K562 (cell line): ENCODE data around the gene SAMD4A. TPM values are rescaled to one million over a fixed set of nuclear protein-coding genes. Genes with fewer than 3 reads are reported as not detected.

Experiments used
- ATAC-seq: fragments of 200-7000 bp; cut with Tn5 transposase; 3 replicates; pipeline ENCODE4 v1.9.1; 2020; ENCODE audit warnings: moderate library complexity
- BruUV-seq: library from RNA; stranded (reverse); fragments of 400-500 nt; replicated peaks from 2 replicates; lab custom pipeline; 2021; lab: Mats Ljungman, UMichigan
- CTCF ChIA-PET: fragments of 300-600 bp; formaldehyde crosslinking; extraction: SDS; loops from one replicate; lab custom pipeline; 2021; ENCODE audit warnings: low intra/inter-chr PET ratio; lab: Yijun Ruan, JAX
- POLR2A ChIA-PET: fragments of 300-600, 350-650 bp; sonication (Branson Sonifier 250); formaldehyde crosslinking; extraction: SDS; loops from one replicate; lab custom pipeline; 2021; ENCODE audit warnings: antibody characterized with exemption, inconsistent platforms; lab: Yijun Ruan, JAX
- DNase-seq, 4 experiments: peaks; one replicate each; pipeline versions ENCODE4 v3.0.0 to v3.0.0-alpha.2; 2011 to 2018; ENCODE audit warnings: low spot score in 3 of 4, mixed read lengths in 3 of 4; ENCODE audit errors: extremely low read depth in 1 of 4
- FAIRE-seq: peaks from 2 replicates; lab custom pipeline; 2011; peaks lifted over from hg19 to GRCh38; lab: Jason Lieb, UNC
- H2AFZ ChIP-seq: 2 replicates; pipeline ENCODE4 v1.6.0; 2011; ENCODE audit warnings: low read depth, low read length, control low read depth, inconsistent platforms
- H3K27ac ChIP-seq: fragments of 200-600 bp; 3 replicates; pipeline ENCODE4 v1.8.0; 2011; ENCODE audit warnings: low read depth, mild to moderate bottlenecking, control low read depth, inconsistent platforms, low read length, moderate library complexity, mixed read lengths; ENCODE audit errors: extremely low read depth
- H3K27me3 ChIP-seq, 2 experiments: fragments of 300-600 bp in 1 of 2; 2 replicates in 1 of 2; 3 replicates in 1 of 2; pipeline versions ENCODE4 v1.6.0 to v1.8.0; 2011; ENCODE audit warnings: inconsistent platforms in 2 of 2, low read length in 2 of 2, mild to moderate bottlenecking in 1 of 2, mixed read lengths in 1 of 2, moderate library complexity in 1 of 2; ENCODE audit not compliant: control insufficient read depth in 2 of 2, insufficient read depth in 2 of 2
- H3K36me3 ChIP-seq: fragments of 300-600 bp; 3 replicates; pipeline ENCODE4 v1.8.0; 2011; ENCODE audit warnings: mild to moderate bottlenecking, low read length, inconsistent platforms; ENCODE audit not compliant: control insufficient read depth, insufficient read depth
- H3K4me1 ChIP-seq, 2 experiments: fragments of 200-600 bp in 1 of 2; replicated peaks in 1 of 2; 2 replicates in 1 of 2; 3 replicates in 1 of 2; pipeline versions ENCODE4 v1.5.1 to v1.8.0; 2011; ENCODE audit warnings: inconsistent platforms in 2 of 2, low read length in 2 of 2, mild to moderate bottlenecking in 1 of 2, mixed read lengths in 1 of 2, moderate library complexity in 1 of 2; ENCODE audit not compliant: control insufficient read depth in 2 of 2, insufficient read depth in 2 of 2
- H3K4me2 ChIP-seq: 2 replicates; pipeline ENCODE4 v1.6.1; 2011; ENCODE audit warnings: low read length, control low read depth, inconsistent platforms, mixed read lengths; ENCODE audit not compliant: insufficient read depth
- H3K4me3 ChIP-seq: fragments of 200-600 bp; sonication (generic), shearing (Covaris generic); 2 replicates; pipeline ENCODE4 v1.5.1; 2016; ENCODE audit warnings: control low read depth, inconsistent platforms
- H3K79me2 ChIP-seq: fragments of 200-600 bp; 3 replicates; pipeline ENCODE4 v1.8.0; 2011; ENCODE audit warnings: low read length, inconsistent platforms; ENCODE audit not compliant: control insufficient read depth, insufficient read depth
- H3K9ac ChIP-seq, 2 experiments: 2 replicates each; pipeline versions ENCODE4 v1.6.0 to v1.6.1; 2011; ENCODE audit warnings: low read depth in 2 of 2, low read length in 2 of 2, control low read depth in 1 of 2, inconsistent platforms in 1 of 2, mild to moderate bottlenecking in 1 of 2, mixed read lengths in 1 of 2; ENCODE audit not compliant: insufficient read depth in 1 of 2
- H3K9me1 ChIP-seq: one replicate; pipeline ENCODE4 v1.6.0; 2011; ENCODE audit warnings: inconsistent platforms, mild to moderate bottlenecking, low read length, moderate library complexity; ENCODE audit not compliant: control insufficient read depth, insufficient read depth
- H3K9me3 ChIP-seq: replicated peaks from 2 replicates; pipeline ENCODE4 v1.5.1; 2011; ENCODE audit warnings: low read depth, low read length, inconsistent platforms; ENCODE audit not compliant: control insufficient read depth, insufficient read depth
- H4K20me1 ChIP-seq: replicated peaks from 2 replicates; pipeline ENCODE4 v1.6.1; 2011; ENCODE audit warnings: low read length, inconsistent platforms, mixed read lengths; ENCODE audit not compliant: control insufficient read depth, insufficient read depth
- ARHGAP35 ChIP-seq: fragments of 450-650 bp; IDR thresholded peaks from 2 replicates; pipeline ENCODE4 v1.6.1; 2018; ENCODE audit not compliant: partially characterized antibody
- HNRNPK ChIP-seq: fragments of 200-400 bp; formaldehyde crosslinking; IDR thresholded peaks from one replicate; pipeline ENCODE4 v1.6.1; 2018; ENCODE audit warnings: mild to moderate bottlenecking, low read depth, low read length; ENCODE audit not compliant: poor library complexity, severe bottlenecking
- HNRNPL ChIP-seq: fragments of 200-400 bp; formaldehyde crosslinking; IDR thresholded peaks from 2 replicates; pipeline ENCODE4 v1.6.1; 2017; ENCODE audit warnings: low read depth, mild to moderate bottlenecking, low read length
- KLF6 ChIP-seq: fragments of 250-450 bp; sonication (Bioruptor Pico); IDR thresholded peaks from 2 replicates; pipeline ENCODE4 v1.4.0; 2020; ENCODE audit warnings: mild to moderate bottlenecking, moderate library complexity, borderline replicate concordance
- MAZ ChIP-seq, 2 experiments: fragments of 450-650 bp in 1 of 2; sonication (generic) in 1 of 2; formaldehyde crosslinking; IDR thresholded peaks in 1 of 2; conservative IDR thresholded peaks in 1 of 2; 2 replicates each; pipeline versions ENCODE4 v1.4.0 to v1.5.0; 2020; ENCODE audit warnings: mild to moderate bottlenecking in 1 of 2, missing genetic modification reagents in 1 of 2
- NFYB ChIP-seq: IDR thresholded peaks from 2 replicates; pipeline ENCODE4 v1.6.1; 2011; ENCODE audit warnings: mild to moderate bottlenecking, moderate library complexity; ENCODE audit not compliant: insufficient read length; ENCODE audit errors: extremely low read depth
- PREB ChIP-seq: sonication (generic); formaldehyde crosslinking; IDR thresholded peaks from 2 replicates; pipeline ENCODE4 v1.8.1; 2023; ENCODE audit warnings: mild to moderate bottlenecking, missing genetic modification reagents
- SFPQ ChIP-seq: fragments of 200-400 bp; formaldehyde crosslinking; IDR thresholded peaks from 2 replicates; pipeline ENCODE4 v1.6.1; 2017; ENCODE audit warnings: mild to moderate bottlenecking, low read depth, low read length, moderate library complexity
- SIX5 ChIP-seq, 2 experiments: IDR thresholded peaks; 2 replicates each; pipeline ENCODE4 v1.6.1; 2011; ENCODE audit warnings: low read length in 2 of 2, borderline replicate concordance in 1 of 2, low read depth in 1 of 2, mild to moderate bottlenecking in 1 of 2, moderate library complexity in 1 of 2; ENCODE audit not compliant: insufficient read depth in 1 of 2
- ZNF507 ChIP-seq: conservative IDR thresholded peaks from 2 replicates; pipeline ENCODE4 v1.6.1; 2017; ENCODE audit warnings: missing genetic modification characterization, missing compliant biosample characterization
- ZNF77 ChIP-seq: fragments of 250-450 bp; sonication (Bioruptor Pico); IDR thresholded peaks from 2 replicates; pipeline ENCODE4 v1.5.0; 2020
- WGBS: fragments of 100-300 bp; shearing (Covaris generic); methylation state at CpG from one replicate; pipeline ENCODE4 v1.1.6; 2016; ENCODE audit warnings: low coverage, mixed read lengths; ENCODE audit not compliant: insufficient coverage; ENCODE audit errors: missing lambda C conversion rate; 5-methylcytosine and 5-hydroxymethylcytosine counted together
- in situ Hi-C: fragments of 300-500 bp; cut with MboI; formaldehyde crosslinking; loops from 4 replicates; pipeline ENCODE4 v1.15.0; 2018; ENCODE audit warnings: inconsistent platforms, mixed read lengths
- intact Hi-C: fragments of 100-400 bp; cut with micrococcal nuclease; formaldehyde crosslinking; loops from 2 replicates; pipeline ENCODE4 v1.14.2; 2022
- polyA plus RNA-seq, 8 experiments: library from polyadenylated mRNA; depleted of rRNA in 4 of 8; stranded (reverse) in 5 of 8; unstranded in 3 of 8; fragments of >200 nt; fragmentation: Nextera tagmentation in 2 of 8; fragmentation: Illumina TruSeq in 1 of 8; extraction: Ambion mirVana in 2 of 8; extraction: Trizol in 1 of 8; gene quantifications; 2 replicates each; pipeline versions ENCODE4 v1.2.1 to v1.2.3, GENCODE V29; 2011 to 2014; ENCODE audit warnings: inconsistent platforms in 1 of 8, missing spikeins in 1 of 8
- total RNA-seq, 7 experiments: library from RNA; depleted of rRNA in 6 of 7; stranded (reverse); fragments of >200 nt in 6 of 7; fragmentation: Illumina TruSeq in 2 of 7; extraction: Trizol in 2 of 7; gene quantifications; 2 replicates each; pipeline versions ENCODE4 v1.2.1 to v1.2.3, GENCODE V29; 2011 to 2021; ENCODE audit warnings: low replicate concordance in 1 of 7

The SAMD4A gene
- total and polyA plus RNA-seq, 9 of the 15 experiments (the other 6 are each of a cell fraction or from before 2014, with no cell fraction given), result 0.66 to 6.8 (median 3.3) TPM

- no peak for ATAC-seq
- no peak for FAIRE-seq
- H3K9me1 ChIP-seq, result no peaks in the 10 kb centered on the region
- H2AFZ ChIP-seq, result no peak overlapping the region
- in situ Hi-C loops, result no loop called here
- TF ChIP-seq SIX5 (IDR thresholded peaks at IDR 0.05; ENCODE audit: borderline replicate concordance in 1 of 2, insufficient read depth in 1 of 2, low read depth in 1 of 2, low read length in 2 of 2) (no peak), MAZ (CRISPR knock-in tag; conservative IDR thresholded peaks at IDR 0.05 in 1 of 2, IDR thresholded peaks at IDR 0.05 in 1 of 2) (no peak), ZNF77 (no peak), PREB (CRISPR knock-in tag) (no peak), HNRNPL (no peak), ZNF507 (tag) (no peak), HNRNPK (no peak), KLF6 (no peak), ARHGAP35 (no peak), SFPQ (no peak), NFYB (no peak)
- BruUV-seq, result no TSS peak
- no peaks in the 10 kb centered on the region for H3K27me3 ChIP-seq
- H3K4me3 ChIP-seq, result no peak overlapping the region
- ChIA-PET POLR2A (interaction anchor here (0.6 kb wide), 1 partner anchor 271 kb away, joined by 3 read pairs; no protein-coding TSS in a partner anchor), CTCF (no interaction called here)
- DNase-seq, result no peak
- no peaks in the 10 kb centered on the region; the same call in 1 of the 2 replicates for H4K20me1 ChIP-seq
- no peak overlapping the region for H3K27ac ChIP-seq
- no peaks in the 10 kb centered on the region; a peak in 1 of 5 replicates for H3K4me1 ChIP-seq
- H3K9me3 ChIP-seq, result no peaks in the 10 kb centered on the region
- H3K36me3 ChIP-seq, result no peaks in the 10 kb centered on the region; the same call in 2 of the 3 replicates
- WGBS, result 28% methylated on average over 2 of the region's 3 CpGs
- no peak overlapping the region for H3K4me2 ChIP-seq
- no peak overlapping the region for H3K9ac ChIP-seq
- H3K79me2 ChIP-seq, result no peaks in the 10 kb centered on the region
- intact Hi-C loops, result no loop called here
Measured at GRCh38 chr14:54614296-54614695, 47.4 kb downstream of the SAMD4A start.
